HCT116 (cell line): ENCODE results near the gene ARID3A. TPM values are rescaled to one million over a fixed set of nuclear protein-coding genes. Genes with fewer than 3 reads are reported as not detected.

ENCODE experiments used
- ATAC-seq: fragments of 200-7000 bp; cut with Tn5 transposase; 2 replicates; pipeline ENCODE4 v1.9.1; 2020; ENCODE audit warnings: mild to moderate bottlenecking, moderate library complexity
- BruUV-seq: library from RNA; stranded (reverse); fragments of 400-500 nt; replicated peaks from 2 replicates; lab custom pipeline; 2021; lab: Mats Ljungman, UMichigan
- CTCF ChIA-PET: fragments of 300-600 bp; sonication (Branson Sonifier 250); formaldehyde crosslinking; loops from one replicate; lab custom pipeline; 2021; ENCODE audit warnings: antibody characterized with exemption; lab: Charles Lee
- POLR2A ChIA-PET: fragments of 300-600, 350-600 bp; sonication (Branson Sonifier 250); formaldehyde crosslinking; loops from one replicate; lab custom pipeline; 2021; ENCODE audit warnings: antibody characterized with exemption; lab: Charles Lee
- RAD21 ChIA-PET, 2 experiments: fragments of 300-600 bp; sonication (Branson Sonifier 250); formaldehyde crosslinking; loops; one replicate each; lab custom pipeline; 2023; ENCODE audit warnings: low total read pairs in 2 of 2; ENCODE audit not compliant: uncharacterized antibody in 2 of 2, unreplicated experiment in 2 of 2, low non-redundant PET in 1 of 2; lab: Charles Lee
- DNase-seq: peaks from one replicate; pipeline ENCODE4 v3.0.0-alpha.2; 2010; ENCODE audit warnings: low read depth, low spot score
- H2AFZ ChIP-seq: fragments of 200-600 bp; shearing (Covaris generic), sonication (generic); 2 replicates; pipeline ENCODE4 v1.6.1; 2017; ENCODE audit warnings: low read depth, mixed run types, mixed read lengths, antibody characterized with exemption, low read length; ENCODE audit not compliant: poor library complexity, severe bottlenecking
- H3K27ac ChIP-seq: 2 replicates; pipeline ENCODE4 v1.5.1; 2012; ENCODE audit warnings: low read depth, low read length
- H3K27me3 ChIP-seq: fragments of 200-600 bp; sonication (generic); 2 replicates; pipeline ENCODE4 v1.6.1; 2016; ENCODE audit warnings: mixed run types, low read length, mixed read lengths; ENCODE audit not compliant: insufficient read depth
- H3K36me3 ChIP-seq, 2 experiments: fragments of 200-500 bp in 1 of 2; fragments of 200-600 bp in 1 of 2; sonication (Bioruptor generic) in 1 of 2; sonication (generic) in 1 of 2; 2 replicates each; pipeline versions ENCODE4 v1.5.1 to v1.6.1; 2014 to 2016; ENCODE audit warnings: low read length in 2 of 2, inconsistent platforms in 1 of 2, mixed read lengths in 1 of 2, mixed run types in 1 of 2; ENCODE audit not compliant: insufficient read depth in 2 of 2, control insufficient read depth in 1 of 2
- H3K4me1 ChIP-seq, 2 experiments: fragments of 200-600 bp in 1 of 2; sonication (generic) in 1 of 2; 2 replicates each; pipeline versions ENCODE4 v1.5.1 to v1.6.1; 2012 to 2017; ENCODE audit warnings: low read length in 2 of 2, inconsistent platforms in 1 of 2, mild to moderate bottlenecking in 1 of 2, mixed read lengths in 1 of 2, mixed run types in 1 of 2, moderate library complexity in 1 of 2; ENCODE audit not compliant: insufficient read depth in 2 of 2, control insufficient read depth in 1 of 2
- H3K4me2 ChIP-seq: fragments of 200-600 bp; sonication (generic); 2 replicates; pipeline ENCODE4 v1.6.1; 2017; ENCODE audit warnings: mixed run types, low read length, mixed read lengths
- H3K4me3 ChIP-seq, 2 experiments: fragments of 200-600 bp in 1 of 2; sonication (generic) in 1 of 2; replicated peaks in 1 of 2; 2 replicates each; pipeline ENCODE4 v1.5.1; 2011 to 2016; ENCODE audit warnings: low read length in 2 of 2, control low read depth in 1 of 2, low read depth in 1 of 2, mild to moderate bottlenecking in 1 of 2, mixed read lengths in 1 of 2, mixed run types in 1 of 2
- H3K79me2 ChIP-seq: fragments of 200-600 bp; sonication (generic); 2 replicates; pipeline ENCODE4 v1.6.1; 2017; ENCODE audit warnings: mild to moderate bottlenecking, mixed run types, low read length, moderate library complexity, mixed read lengths; ENCODE audit not compliant: insufficient read depth
- H3K9ac ChIP-seq: fragments of 200-600 bp; sonication (generic); 2 replicates; pipeline ENCODE4 v1.6.1; 2016; ENCODE audit warnings: low read length, mixed read lengths
- H3K9me2 ChIP-seq: fragments of 200-600 bp; sonication (generic), shearing (Covaris generic); 2 replicates; pipeline ENCODE4 v1.6.1; 2017; ENCODE audit warnings: mixed run types, mild to moderate bottlenecking, moderate library complexity; ENCODE audit not compliant: insufficient read depth
- H3K9me3 ChIP-seq, 2 experiments: fragments of 200-500 bp in 1 of 2; fragments of 200-600 bp in 1 of 2; sonication (Bioruptor generic) in 1 of 2; sonication (generic) in 1 of 2; 2 replicates each; pipeline ENCODE4 v1.6.1; 2014 to 2017; ENCODE audit warnings: low read length in 2 of 2, mixed read lengths in 2 of 2, inconsistent platforms in 1 of 2, low read depth in 1 of 2, mild to moderate bottlenecking in 1 of 2, mixed run types in 1 of 2, moderate library complexity in 1 of 2; ENCODE audit not compliant: control insufficient read depth in 1 of 2, insufficient read depth in 1 of 2
- H4K20me1 ChIP-seq: fragments of 200-600 bp; sonication (generic), shearing (Covaris generic); 2 replicates; pipeline ENCODE4 v1.6.1; 2017; ENCODE audit warnings: mixed run types, mild to moderate bottlenecking, moderate library complexity; ENCODE audit not compliant: insufficient read depth
- CBX3 ChIP-seq: IDR thresholded peaks from 2 replicates; pipeline ENCODE4 v1.6.1; 2012; ENCODE audit warnings: low read depth
- CTCF ChIP-seq, 3 experiments: fragments of 200-600 bp in 1 of 3; sonication (generic) in 1 of 3; IDR thresholded peaks in 2 of 3; conservative IDR thresholded peaks in 1 of 3; 2 replicates each; pipeline ENCODE4 v1.5.1; 2012 to 2017; ENCODE audit warnings: low read depth in 2 of 3, low read length in 2 of 3, antibody characterized with exemption in 1 of 3, borderline replicate concordance in 1 of 3, control low read depth in 1 of 3, mild to moderate bottlenecking in 1 of 3, mixed read lengths in 1 of 3, mixed run types in 1 of 3, moderate library complexity in 1 of 3; ENCODE audit not compliant: insufficient read depth in 1 of 3
- EGR1 ChIP-seq: IDR thresholded peaks from 2 replicates; pipeline ENCODE4 v1.6.1; 2012; ENCODE audit warnings: low read depth
- ELF1 ChIP-seq: IDR thresholded peaks from 2 replicates; pipeline ENCODE4 v1.6.1; 2012; ENCODE audit warnings: low read depth, borderline replicate concordance
- EZH2 ChIP-seq: fragments of 200-600 bp; sonication (generic); IDR thresholded peaks from 2 replicates; pipeline ENCODE4 v1.6.1; 2017; ENCODE audit warnings: antibody characterized with exemption, mixed run types
- FOSL1 ChIP-seq: IDR thresholded peaks from 2 replicates; pipeline ENCODE4 v1.6.1; 2012; ENCODE audit warnings: low read depth
- JUND ChIP-seq: IDR thresholded peaks from 2 replicates; pipeline ENCODE4 v1.6.1; 2012
- MAX ChIP-seq: IDR thresholded peaks from 2 replicates; pipeline ENCODE4 v1.6.1; 2012
- POLR2A ChIP-seq: IDR thresholded peaks from 2 replicates; pipeline ENCODE4 v1.7.0; 2011; ENCODE audit warnings: borderline replicate concordance; ENCODE audit not compliant: insufficient read depth, insufficient read length; ENCODE audit errors: extremely low read depth
- POLR2AphosphoS5 ChIP-seq: IDR thresholded peaks from 2 replicates; pipeline ENCODE4 v1.6.1; 2011; ENCODE audit warnings: mild to moderate bottlenecking, low read depth, low read length, moderate library complexity
- REST ChIP-seq: IDR thresholded peaks from 2 replicates; pipeline ENCODE4 v1.6.1; 2012; ENCODE audit warnings: low read depth
- SP1 ChIP-seq: IDR thresholded peaks from 2 replicates; pipeline ENCODE4 v1.6.1; 2012; ENCODE audit warnings: low read depth
- SRF ChIP-seq: IDR thresholded peaks from 2 replicates; pipeline ENCODE4 v1.6.1; 2012; ENCODE audit warnings: low read depth
- ZNF274 ChIP-seq: fragments of 200-500 bp; sonication (Bioruptor generic); IDR thresholded peaks from 2 replicates; pipeline ENCODE4 v1.6.1; 2014; ENCODE audit warnings: mild to moderate bottlenecking, low read depth, low read length, inconsistent platforms
- intact Hi-C: fragments of 100-400 bp; cut with micrococcal nuclease; formaldehyde crosslinking; loops from 2 replicates; pipeline ENCODE4 v1.10.0; 2022
- total RNA-seq: library from RNA; stranded (reverse); gene quantifications from one replicate; pipeline ENCODE4 v1.2.1, GENCODE V29; 2021; ENCODE audit not compliant: unreplicated experiment

The ARID3A gene
- total RNA-seq, 1 experiment from 2014 or later, result 21.8 TPM

- H3K4me1 ChIP-seq, result peaks cover 21 to 38% of the 10 kb centered on the region in 2 experiments
- H3K4me3 ChIP-seq, result no peak overlapping the region
- H3K4me2 ChIP-seq, result no peak overlapping the region
- H3K9ac ChIP-seq, result no peak overlapping the region
- H3K27me3 ChIP-seq, result no peaks in the 10 kb centered on the region
- ATAC-seq (no peak), DNase-seq (no peak)
- no TSS peak for BruUV-seq
- no peak overlapping the region for H2AFZ ChIP-seq
- no peak overlapping the region for H3K27ac ChIP-seq
- ChIA-PET POLR2A (no interaction called here), CTCF (no interaction called here), RAD21 (no interaction called here)
- no peaks in the 10 kb centered on the region for H3K9me2 ChIP-seq
- H3K9me3 ChIP-seq, result no peaks in the 10 kb centered on the region
- TF ChIP-seq MAX (no peak), EZH2 (no peak), EGR1 (no peak), ZNF274 (no peak), FOSL1 (no peak), JUND (no peak), CBX3 (no peak), SRF (no peak), POLR2A (no peak), CTCF (IDR thresholded peaks at IDR 0.05 in 2 of 3, conservative IDR thresholded peaks at IDR 0.05 in 1 of 3; ENCODE audit: borderline replicate concordance in 1 of 3, insufficient read depth in 1 of 3, low read depth in 2 of 3, low read length in 2 of 3) (no peak), SP1 (no peak), REST (no peak), ELF1 (no peak), POLR2AphosphoS5 (no peak)
- TF ChIP-seq, all 23 proteins: peak for 0
- no peaks in the 10 kb centered on the region for H4K20me1 ChIP-seq
- intact Hi-C loops, result no loop called here
- H3K79me2 ChIP-seq, result peaks cover under 1% of the 10 kb centered on the region
- H3K36me3 ChIP-seq, result no peaks in the 10 kb centered on the region; a peak in 1 of 4 replicates
These were observed 21.4 kb downstream of the ARID3A start for GRCh38 chr19:947090-947706.
